HPDE6-E6E7 (cell line): ENCODE results near the gene TTC33.

Source experiments
- DNase-seq: peaks from one replicate; pipeline ENCODE4 v3.0.0; 2011; ENCODE audit warnings: missing footprints; ENCODE audit errors: extremely low spot score

Gene TTC33

DNA sequence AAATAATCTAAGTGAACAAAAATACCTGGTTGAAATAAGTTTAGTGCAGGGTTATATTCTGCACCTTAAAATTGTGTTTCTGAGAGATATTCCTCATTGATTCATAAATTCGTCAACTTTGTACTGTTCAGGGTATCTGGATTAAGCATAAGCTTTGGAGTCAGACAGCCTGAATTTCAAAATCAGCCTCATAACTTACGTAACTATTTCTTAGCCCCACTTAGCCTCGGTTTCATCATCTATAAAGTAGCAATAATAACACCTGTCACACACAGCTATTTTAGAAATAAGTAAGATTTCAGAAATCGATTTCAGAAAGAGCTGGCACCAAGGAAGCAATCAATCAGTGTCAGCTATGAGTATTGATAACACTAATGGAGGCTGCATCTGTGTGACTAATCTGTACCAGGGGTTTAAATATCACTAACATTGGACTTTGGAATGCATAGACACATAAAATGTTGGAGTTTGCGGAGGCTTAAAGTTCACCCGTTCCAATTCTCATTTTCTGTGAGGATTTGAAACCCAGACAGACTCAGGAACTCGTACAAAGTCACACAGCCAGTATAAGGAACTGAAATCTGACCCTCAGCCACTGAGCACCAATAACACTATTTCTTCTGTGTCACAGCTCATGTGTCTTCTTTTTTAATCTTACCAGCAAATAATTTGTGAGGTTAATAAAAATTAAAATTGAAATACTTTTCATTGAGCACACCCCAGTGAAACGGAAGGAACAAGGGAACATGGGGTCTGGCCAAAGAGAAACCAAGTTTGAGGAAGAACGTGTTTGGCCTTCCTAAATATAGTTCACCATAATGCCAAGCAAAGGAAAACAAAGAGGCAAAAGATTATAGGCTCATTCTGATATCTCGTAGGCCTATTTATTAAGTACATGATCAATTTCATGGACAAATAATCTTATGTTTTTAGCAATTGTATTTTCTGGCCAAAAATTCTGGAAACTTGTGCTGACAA lies 270.5 kb downstream of the TTC33 start:
- no peak for DNase-seq

DNA sequence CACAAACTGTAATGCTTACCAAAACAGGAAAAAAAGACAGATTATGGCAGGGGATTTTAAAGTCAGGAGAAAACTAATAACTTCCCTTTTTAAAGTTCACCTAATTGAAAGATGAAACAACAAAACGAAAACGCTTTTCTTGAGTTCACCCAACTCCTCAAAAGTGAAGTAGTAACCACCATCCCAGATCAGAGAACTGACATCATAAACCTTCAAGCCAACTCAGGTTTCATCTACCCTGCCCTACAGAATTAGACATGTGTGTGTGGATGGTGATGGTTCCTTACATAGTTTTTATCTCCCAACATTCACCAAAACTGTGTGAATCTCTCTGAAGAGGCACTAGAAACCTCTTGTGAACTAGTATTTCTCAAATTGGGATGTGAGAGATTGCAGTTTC lies 271.3 kb downstream of the TTC33 start:
- no peak for DNase-seq

DNA sequence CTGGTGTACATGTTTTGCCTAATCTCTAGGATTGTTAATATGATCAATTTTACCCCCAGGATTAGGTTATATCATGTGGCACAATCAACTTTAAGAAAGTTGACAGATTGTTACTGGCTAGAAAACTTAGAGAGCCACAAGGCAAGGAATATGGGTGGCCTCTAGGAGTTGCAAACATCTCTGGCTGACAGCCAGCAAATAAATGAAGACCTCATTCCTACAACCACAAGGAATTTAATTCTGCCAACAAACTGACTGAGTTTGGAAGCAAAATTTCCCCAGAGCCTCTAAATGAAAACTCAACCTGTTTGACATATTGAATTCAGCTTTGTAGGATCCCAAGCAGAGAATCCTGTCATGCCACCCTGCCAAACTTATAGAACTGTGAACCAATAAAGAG lies 272.4 kb downstream of the TTC33 start:
- no peak for DNase-seq

DNA sequence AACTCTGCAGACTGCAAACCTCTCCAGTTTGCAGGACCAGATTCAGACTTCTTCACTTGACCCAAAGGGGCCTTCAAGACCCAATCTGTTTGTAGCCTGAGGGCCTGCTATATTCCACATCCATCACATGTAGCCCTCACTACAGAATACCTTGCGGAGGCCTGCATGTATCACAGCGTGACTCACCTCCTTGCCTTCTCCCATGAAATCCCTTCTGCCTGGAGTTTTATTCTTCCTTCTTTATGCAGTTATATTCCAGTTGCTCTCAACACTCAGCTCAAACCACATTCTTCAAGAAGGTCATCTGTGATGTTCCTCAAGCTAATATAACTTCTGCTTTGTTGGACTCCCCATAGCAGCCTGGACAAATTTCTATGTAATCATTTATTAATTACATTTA lies 274.5 kb downstream of the TTC33 start:
- peak; percentile 32 for DNase-seq

DNA sequence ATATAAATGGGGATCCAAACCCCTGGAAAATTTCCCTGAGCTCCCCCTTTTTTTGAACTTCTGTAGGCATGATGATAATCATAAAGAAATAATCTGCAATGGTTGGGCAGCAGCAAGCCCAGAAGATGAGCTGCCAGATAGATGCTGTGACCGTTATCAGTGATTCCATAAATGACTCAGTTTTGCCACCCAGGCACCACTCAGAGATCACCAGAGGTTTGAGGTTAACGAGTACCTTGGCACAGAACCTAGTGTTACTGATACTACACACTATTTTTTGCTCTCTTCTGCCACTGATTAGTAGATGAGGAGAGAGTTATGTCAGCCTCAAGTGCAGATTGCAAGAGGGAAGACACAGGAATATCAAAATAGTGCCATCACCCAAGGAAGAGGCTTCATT lies 275.4 kb downstream of the TTC33 start:
- DNase-seq = no peak

DNA sequence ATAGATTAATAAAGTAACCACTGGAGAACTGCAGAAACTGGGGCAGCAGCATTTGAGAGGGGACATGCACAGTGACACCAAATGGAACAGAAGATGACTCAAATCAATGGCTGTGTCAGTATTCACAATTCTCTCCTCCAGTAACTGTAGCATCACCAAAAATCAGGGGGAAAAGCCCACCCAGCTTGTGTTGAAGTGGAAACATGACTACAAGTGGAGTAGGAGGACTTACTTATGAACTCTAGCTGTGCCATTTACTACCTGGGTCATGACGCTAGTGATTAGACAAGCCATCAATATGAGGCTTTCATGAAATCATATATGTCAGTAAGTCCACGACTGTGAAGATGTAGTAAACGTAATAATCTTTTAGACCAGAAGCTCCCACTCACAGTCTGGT lies 275.8 kb downstream of the TTC33 start:
- DNase-seq = no peak

DNA sequence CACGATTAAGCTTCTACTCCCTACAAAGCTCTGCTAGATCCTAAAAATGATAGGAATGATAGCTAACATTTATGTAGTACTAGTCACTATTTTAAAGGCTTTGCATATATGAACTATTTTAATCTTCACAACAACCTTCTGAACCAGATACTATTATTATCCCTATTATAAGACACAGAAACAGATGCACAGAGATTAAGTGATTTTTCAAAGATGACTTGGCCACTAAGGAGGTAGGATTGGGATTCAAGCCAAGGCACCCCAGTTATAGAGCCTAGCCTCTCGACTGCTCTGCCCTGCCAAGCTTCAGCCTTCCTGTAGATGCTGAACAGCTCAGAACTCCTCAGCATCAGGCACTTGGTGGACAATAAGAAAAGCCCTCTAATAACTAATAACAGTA lies 277.0 kb downstream of the TTC33 start:
- no peak for DNase-seq

DNA sequence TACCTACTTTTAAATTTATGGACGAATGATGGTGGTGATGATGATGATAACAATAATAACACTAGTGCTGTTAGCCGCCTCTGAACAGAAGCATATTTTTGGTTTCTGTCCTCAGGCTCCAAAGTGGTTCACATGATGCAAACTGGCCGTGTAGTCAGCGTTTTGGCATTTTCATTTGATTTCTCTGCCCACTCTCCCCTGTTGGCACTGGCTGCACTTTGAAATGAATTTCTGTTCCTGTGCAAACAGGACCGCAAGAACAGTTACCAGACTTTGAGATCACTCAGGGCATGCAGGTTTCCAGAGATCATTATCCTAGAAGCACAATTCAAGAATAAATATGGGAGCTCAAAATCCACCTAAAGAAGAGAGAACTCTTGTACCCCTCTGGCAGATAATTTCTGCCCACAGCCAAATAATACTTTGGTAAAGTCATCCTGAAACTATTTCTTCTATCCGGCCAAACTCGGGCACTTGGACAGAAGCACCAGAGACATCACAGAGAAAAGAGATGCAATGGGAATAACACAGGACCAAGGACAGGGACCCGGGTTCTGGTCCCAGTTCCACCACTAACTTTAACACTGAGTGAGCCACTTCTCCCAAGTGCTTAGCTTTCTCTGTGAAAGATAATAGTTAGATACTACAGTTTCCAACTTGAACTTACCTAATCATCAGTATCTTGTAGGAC lies 277.8 kb downstream of the TTC33 start:
- no peak for DNase-seq

DNA sequence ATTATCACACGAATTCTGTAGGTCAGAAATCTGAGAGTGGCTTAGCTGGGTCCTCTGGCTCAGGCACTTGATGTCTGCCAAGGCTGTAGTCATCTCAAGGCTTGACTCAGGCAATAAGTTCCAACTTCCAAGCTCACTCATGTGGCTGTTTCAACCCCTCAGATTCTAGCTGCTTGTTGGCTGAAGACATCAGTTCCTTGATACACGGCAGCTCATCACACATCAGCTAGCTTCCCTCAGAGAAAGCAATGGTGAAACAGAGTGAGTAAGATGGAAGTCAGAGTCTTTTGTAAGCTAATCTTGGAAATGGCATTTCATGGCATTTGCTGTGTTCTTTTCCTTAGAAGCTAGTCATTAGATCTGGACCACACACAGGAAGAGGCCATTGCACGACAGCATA lies 280.2 kb downstream of the TTC33 start:
- no peak for DNase-seq

DNA sequence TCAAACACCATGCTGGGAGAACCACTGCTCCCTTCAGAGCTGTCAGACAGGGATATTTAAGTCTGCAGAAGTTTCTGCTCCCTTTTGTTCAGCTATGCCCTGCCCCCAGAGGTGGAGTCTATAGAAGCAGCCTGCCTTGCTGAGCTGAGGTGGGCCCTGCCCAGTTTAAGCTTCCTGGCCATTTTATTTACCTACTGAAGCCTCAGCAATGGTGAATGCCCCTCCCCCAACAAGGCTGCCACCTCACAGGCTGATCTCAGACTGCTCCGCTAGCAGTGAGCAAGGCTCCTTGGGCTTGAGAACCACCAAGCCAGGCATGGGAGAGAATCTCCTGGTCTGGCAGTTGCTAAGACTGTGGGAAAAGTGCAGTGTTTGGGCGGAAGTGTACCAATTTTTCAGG lies 281.5 kb downstream of the TTC33 start:
- no peak for DNase-seq

DNA sequence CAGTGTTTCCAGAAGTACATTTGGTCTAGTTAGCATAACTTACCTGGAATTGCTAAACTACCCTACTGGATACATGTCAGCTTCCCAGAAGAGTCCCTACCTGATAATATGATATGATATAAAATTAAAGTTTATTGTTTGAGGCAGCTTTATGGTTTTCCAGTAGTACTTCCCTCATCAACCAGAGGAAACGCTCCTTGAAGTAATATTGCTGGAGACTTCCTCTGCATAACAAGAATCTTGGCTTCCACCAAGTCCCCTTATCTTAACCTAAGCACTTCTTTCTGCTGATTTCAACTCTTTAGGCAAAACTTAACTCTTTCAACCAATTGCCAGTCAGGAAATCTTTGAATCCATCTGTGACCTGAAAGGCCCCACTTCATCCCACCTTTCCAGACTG lies 290.3 kb downstream of the TTC33 start:
- no peak for DNase-seq

DNA sequence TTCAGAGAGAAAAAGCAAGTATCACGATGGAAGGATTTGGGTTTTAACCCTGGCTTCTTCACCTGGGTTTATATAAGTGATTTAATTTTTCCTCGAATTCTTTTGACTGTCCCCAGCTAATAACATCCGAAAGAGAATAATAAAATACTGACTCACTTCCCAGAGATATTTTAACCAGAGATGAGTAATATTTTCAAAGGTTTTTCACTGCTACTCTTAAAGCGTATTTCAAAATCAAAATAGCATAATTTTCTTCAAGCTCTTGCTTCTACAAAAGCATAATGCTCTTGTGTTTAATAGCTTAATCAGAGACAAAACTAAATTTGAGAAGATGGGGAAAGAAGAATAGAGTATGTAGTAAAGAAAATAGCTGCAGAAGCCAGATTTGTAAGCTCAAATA lies 291.2 kb downstream of the TTC33 start:
- DNase-seq = no peak
